Lower leg skin (tissue), 4 donors: ENCODE data around the gene RTCB. TPM values are rescaled to one million over a fixed set of nuclear protein-coding genes. Genes with fewer than 3 reads are reported as not detected.

ENCODE experiments used
- DNase-seq, 2 donors: peaks; one replicate each; pipeline ENCODE4 v3.0.0-alpha.2; 2019; ENCODE audit warnings: low spot score in 2 of 2
- H3K4me3 ChIP-seq: fragments of 200-600 bp; sonication (generic); 2 replicates; pipeline ENCODE4 v1.5.1; 2017; ENCODE audit warnings: mild to moderate bottlenecking, low read depth; ENCODE audit not compliant: poor library complexity, severe bottlenecking
- POLR2A ChIP-seq, 2 donors: fragments of 450-650 bp; IDR thresholded peaks; one replicate each; pipeline ENCODE4 v1.6.1; 2016 to 2017; ENCODE audit warnings: antibody characterized with exemption in 2 of 2, mild to moderate bottlenecking in 1 of 2, moderate library complexity in 1 of 2
- WGBS, 2 donors: methylation state at CpG; one replicate each; pipeline ENCODE4 v1.1.5; 2018; 5-methylcytosine and 5-hydroxymethylcytosine counted together
- intact Hi-C: fragments of 100-400 bp; cut with DNase I; formaldehyde crosslinking; loops from one replicate; pipeline ENCODE4 v1.15.0; 2023; ENCODE audit warnings: low total_unique reads
- total RNA-seq, 4 donors: library from RNA; depleted of rRNA; stranded (reverse); fragments of >200 nt; gene quantifications; one replicate each; pipeline ENCODE4 v1.1.0, GENCODE V29; 2016
- TF ChIP-seq, protein P1 (sequence below), 3 donors: fragments of 450-650 bp; IDR thresholded peaks; one replicate each; pipeline ENCODE4 v1.5.1; 2016; ENCODE audit warnings: antibody characterized with exemption in 3 of 3, mild to moderate bottlenecking in 3 of 3, moderate library complexity in 2 of 3

Gene RTCB
- total RNA-seq, 4 donors from 2014 or later = 99.6 to 113 (median 102) TPM

DNA sequence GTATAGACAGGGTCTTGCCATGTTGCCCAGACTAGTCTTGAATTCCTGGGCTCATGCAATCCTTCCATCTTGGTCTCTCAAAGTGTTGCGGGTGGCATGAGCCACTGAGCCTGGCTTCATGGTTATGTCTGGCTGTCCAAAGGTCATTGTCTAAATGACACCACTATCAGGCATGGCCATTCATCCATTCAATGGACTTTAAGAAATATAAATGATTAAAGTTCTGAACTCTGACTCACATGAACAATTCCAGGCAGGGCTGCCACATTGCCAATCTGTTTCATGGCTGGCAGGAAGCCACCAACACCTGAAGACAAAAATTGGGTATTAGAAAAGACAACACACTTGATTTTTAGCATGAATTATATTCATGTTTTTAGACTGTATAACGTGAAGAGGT, 4.1 kb downstream of the RTCB start:
- TF ChIP-seq POLR2A (IDR thresholded peaks at IDR 0.05) = no peak
- TF ChIP-seq, protein P1, sequence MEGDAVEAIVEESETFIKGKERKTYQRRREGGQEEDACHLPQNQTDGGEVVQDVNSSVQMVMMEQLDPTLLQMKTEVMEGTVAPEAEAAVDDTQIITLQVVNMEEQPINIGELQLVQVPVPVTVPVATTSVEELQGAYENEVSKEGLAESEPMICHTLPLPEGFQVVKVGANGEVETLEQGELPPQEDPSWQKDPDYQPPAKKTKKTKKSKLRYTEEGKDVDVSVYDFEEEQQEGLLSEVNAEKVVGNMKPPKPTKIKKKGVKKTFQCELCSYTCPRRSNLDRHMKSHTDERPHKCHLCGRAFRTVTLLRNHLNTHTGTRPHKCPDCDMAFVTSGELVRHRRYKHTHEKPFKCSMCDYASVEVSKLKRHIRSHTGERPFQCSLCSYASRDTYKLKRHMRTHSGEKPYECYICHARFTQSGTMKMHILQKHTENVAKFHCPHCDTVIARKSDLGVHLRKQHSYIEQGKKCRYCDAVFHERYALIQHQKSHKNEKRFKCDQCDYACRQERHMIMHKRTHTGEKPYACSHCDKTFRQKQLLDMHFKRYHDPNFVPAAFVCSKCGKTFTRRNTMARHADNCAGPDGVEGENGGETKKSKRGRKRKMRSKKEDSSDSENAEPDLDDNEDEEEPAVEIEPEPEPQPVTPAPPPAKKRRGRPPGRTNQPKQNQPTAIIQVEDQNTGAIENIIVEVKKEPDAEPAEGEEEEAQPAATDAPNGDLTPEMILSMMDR (IDR thresholded peaks at IDR 0.05) = no peak
- intact Hi-C loops = no loop called here
- no peak for DNase-seq
- 50 to 76% methylated on average over 2 of the region's 2 CpGs for WGBS, 2 donors
- H3K4me3 ChIP-seq = no peak overlapping the region

DNA sequence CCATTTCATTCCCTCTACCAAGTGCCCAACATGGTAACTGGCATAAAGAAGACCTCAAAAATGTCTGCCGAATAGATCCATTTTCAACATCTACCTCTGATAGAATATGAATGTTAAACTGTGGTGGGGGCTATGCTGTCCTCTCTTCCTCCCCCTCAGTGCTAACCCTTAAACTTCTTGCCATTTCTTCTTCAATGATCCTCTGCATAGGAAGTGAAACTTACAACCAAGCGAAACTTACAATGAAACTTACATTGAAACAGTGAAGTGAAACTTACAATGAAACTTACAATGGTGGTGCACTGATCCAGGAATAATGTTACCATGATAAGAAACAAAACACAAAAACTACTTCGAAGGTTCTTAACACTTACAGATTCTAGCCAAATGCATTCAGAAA, 4.7 kb downstream of the RTCB start:
- intact Hi-C loops = no loop called here
- WGBS, 2 donors = 90 to 92% methylated on average over 3 of the region's 3 CpGs
- DNase-seq = no peak

DNA sequence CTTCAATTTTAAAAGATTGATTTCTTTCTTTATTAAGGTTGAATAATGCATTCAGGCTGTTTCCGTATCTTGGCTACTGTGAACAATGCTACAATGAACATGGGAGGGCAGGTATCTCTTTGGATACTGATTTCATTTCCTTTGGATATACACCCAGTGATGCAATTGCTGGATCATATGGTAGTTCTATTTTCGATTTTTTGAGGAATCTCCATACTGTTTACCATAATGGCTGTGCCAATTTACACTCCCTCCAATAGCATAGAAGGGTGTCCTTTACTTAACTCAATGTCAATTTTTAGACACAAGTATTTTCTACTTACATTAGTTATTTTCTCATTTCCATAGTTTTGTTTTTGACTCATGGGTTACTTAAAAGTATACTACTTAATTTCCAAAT, 8.0 kb downstream of the RTCB start:
- DNase-seq = no peak
- whole genome bisulfite sequencing, 2 donors = 70 to 85% methylated on average over 2 of the region's 2 CpGs
- no peak for TF ChIP-seq POLR2A (IDR thresholded peaks at IDR 0.05)
- TF ChIP-seq, protein P1 (IDR thresholded peaks at IDR 0.05) = no peak
- H3K4me3 ChIP-seq = no peak overlapping the region
- intact Hi-C loops = no loop called here

More for the DNA sequence above, 4.7 kb downstream of the RTCB start:
- TF ChIP-seq, protein P1 (IDR thresholded peaks at IDR 0.05) = no peak
- no peak for TF ChIP-seq POLR2A (IDR thresholded peaks at IDR 0.05)
- H3K4me3 ChIP-seq = no peak overlapping the region

DNA sequence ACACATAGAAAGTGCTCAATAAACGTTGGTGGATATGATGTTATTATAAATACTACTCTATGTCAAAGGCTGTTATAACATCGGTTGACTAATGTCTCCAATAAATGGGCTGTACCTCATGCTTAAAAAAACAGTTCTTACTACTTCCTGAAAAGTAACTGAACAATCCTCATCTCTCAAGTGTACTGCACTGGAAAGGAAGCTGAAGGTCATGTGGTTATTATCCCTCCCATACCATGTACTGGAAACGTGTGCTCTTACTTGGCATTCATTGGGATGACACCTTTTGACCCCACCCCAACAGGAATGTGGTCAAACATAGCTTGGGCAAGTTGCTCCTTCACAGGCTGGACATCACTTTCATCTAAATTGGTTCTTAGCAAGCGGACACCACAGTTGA, 10.6 kb downstream of the RTCB start:
- TF ChIP-seq, protein P1 (IDR thresholded peaks at IDR 0.05) = no peak
- no peak for TF ChIP-seq POLR2A (IDR thresholded peaks at IDR 0.05)
- WGBS, 2 donors = 66 to 77% methylated on average over 4 of the region's 4 CpGs

DNA sequence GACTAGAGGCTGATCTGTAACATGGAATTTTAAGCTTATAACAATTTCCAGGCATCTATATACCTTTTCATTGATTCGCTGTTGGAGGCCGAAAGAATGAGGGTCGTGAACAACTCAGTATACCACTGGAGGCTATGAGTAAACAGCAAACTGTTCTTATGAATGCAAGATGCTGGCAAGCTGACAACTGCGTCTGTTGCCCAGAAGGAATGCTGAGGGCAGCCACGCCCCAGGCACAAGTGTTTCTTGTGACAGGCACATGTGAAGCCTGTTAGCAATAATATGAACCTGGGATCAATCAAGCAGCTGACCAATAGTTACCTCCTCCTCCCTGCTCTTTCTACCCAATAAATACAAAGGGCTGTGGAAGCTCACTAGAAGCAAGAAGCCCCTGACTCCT, 15.3 kb downstream of the RTCB start:
- intact Hi-C loops = no loop called here

More for the DNA sequence above, 10.6 kb downstream of the RTCB start:
- intact Hi-C loops = no loop called here
- H3K4me3 ChIP-seq = no peak overlapping the region
- DNase-seq = no peak

DNA sequence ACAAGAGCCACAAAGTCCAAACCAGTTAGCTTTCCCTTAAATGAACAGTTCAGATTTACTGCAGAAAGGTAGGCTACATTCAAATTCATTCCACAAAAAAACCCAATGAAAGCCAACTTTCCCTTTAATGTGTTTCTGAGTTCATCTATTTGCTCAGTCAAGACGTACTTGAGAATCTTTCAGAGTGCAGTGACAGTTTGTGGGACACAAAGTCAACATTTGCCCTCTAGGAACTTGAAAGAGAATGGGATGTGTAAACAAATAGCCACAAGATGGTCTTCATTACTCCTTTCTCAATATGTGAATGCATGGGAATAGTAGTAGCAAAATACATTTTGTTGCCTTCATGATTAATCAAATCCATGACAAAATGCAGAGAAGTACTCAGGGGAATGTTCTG, 15.8 kb downstream of the RTCB start:
- 89 to 91% methylated on average over 1 of the region's 1 CpG for WGBS, 2 donors
- intact Hi-C loops = no loop called here
- no peak overlapping the region for H3K4me3 ChIP-seq

More for the DNA sequence above, 15.3 kb downstream of the RTCB start:
- TF ChIP-seq, protein P1 (IDR thresholded peaks at IDR 0.05) = no peak
- no peak for TF ChIP-seq POLR2A (IDR thresholded peaks at IDR 0.05)
- DNase-seq = peak; percentile 49 to 84
- no peak overlapping the region for H3K4me3 ChIP-seq
- 60 to 69% methylated on average over 5 of the region's 5 CpGs for WGBS, 2 donors

More for the DNA sequence above, 15.8 kb downstream of the RTCB start:
- TF ChIP-seq, protein P1 (IDR thresholded peaks at IDR 0.05) = no peak
- no peak for TF ChIP-seq POLR2A (IDR thresholded peaks at IDR 0.05)
- DNase-seq = no peak
